ENCODE measurements around the gene GABPB1.

GABPB1 gene

GRCh38 chr15:50280271-50280670, 74.7 kb downstream of the GABPB1 start:
- no peak overlapping the region for H3K4me3 ChIP-seq
- TF ChIP-seq CTCF (IDR thresholded peaks at IDR 0.05), result no peak
- DNase-seq (ENCODE audit: low spot score), result no peak
- H3K27ac ChIP-seq, result no peak overlapping the region

GRCh38 chr15:50278496-50278895, 76.5 kb downstream of the GABPB1 start:
- Histone ChIP-seq H3K27ac (no peak overlapping the region), H3K4me3 (no peak overlapping the region)
- no peak for DNase-seq (ENCODE audit: low spot score)
- TF ChIP-seq CTCF (IDR thresholded peaks at IDR 0.05), result no peak

GRCh38 chr15:50277370-50277769, 77.6 kb downstream of the GABPB1 start:
- H3K27ac ChIP-seq, result no peak overlapping the region
- TF ChIP-seq CTCF (IDR thresholded peaks at IDR 0.05), result no peak
- DNase-seq (ENCODE audit: low spot score), result no peak
- H3K4me3 ChIP-seq, result no peak overlapping the region

GRCh38 chr15:50275908-50276307, 79.1 kb downstream of the GABPB1 start:
- Histone ChIP-seq H3K4me3 (no peak overlapping the region), H3K27ac (no peak overlapping the region)
- no peak for TF ChIP-seq CTCF (IDR thresholded peaks at IDR 0.05)
- no peak for DNase-seq (ENCODE audit: low spot score)

- DNase-seq (ENCODE audit: low spot score), result no peak
- Histone ChIP-seq H3K4me3 (no peak overlapping the region), H3K27ac (no peak overlapping the region)
- no peak for TF ChIP-seq CTCF (IDR thresholded peaks at IDR 0.05)
Measured at GRCh38 chr15:50275091-50275490, 79.9 kb downstream of the GABPB1 start.

- no peak overlapping the region for H3K4me3 ChIP-seq
- DNase-seq (ENCODE audit: low spot score), result no peak
- TF ChIP-seq CTCF (IDR thresholded peaks at IDR 0.05), result no peak
- H3K27ac ChIP-seq, result no peak overlapping the region
Measured at GRCh38 chr15:50267577-50267976, 87.4 kb downstream of the GABPB1 start.

- no peak for DNase-seq (ENCODE audit: low spot score)
- no peak for TF ChIP-seq CTCF (IDR thresholded peaks at IDR 0.05)
Measured at GRCh38 chr15:50265620-50266019, 89.4 kb downstream of the GABPB1 start, which contains the start of gene HDC. HDC (minus strand) TSS chr15:50265726; CDS start chr15:50265623, 103 bp downstream.

More at GRCh38 chr15:50265620-50266019, 89.4 kb downstream of the GABPB1 start, which contains the start of gene HDC:
- no peak within 1 kb of the TSS for H3K27ac ChIP-seq
- no peak within 1 kb of the TSS for H3K4me3 ChIP-seq
